ENCODE measurements around the gene SMG7.

Gene SMG7

DNA sequence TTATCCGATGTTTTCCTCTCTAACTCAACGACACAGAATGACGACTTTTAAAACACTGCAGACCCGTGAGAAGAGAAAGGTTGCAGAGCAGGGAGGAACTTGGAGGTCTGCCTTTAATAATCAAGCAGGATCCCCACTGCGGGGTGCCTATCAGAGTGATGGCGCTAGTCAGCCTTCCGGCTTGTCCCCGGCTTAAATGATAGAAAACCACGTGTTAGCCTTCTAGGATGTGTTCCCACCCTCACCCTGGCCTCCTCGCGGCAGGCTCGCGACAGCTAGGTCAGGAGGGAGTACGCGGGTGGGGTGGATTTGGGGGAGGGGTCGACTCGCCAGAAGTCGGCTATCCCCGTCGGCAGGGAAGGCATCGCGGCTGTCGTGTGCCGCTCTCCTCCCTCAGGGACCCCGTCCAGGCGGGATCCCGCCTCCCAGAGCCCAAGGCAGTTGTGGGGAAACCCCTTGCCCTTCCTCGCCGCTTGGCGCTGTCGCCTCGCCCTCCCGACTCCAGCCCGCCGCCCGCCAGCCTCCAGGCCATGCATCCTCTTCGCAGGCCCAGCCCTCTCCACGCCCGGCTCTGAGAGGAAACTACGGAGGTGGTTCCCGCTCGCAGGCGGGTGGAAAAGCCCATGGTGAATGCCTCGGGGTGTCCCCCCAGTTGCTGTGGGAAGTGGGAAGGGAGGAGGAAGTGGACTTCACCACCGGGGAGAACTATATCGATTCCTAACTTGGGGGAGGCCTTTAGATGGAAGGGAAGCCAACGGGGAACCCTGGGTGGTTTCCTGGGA lies 1.1 kb upstream of the SMG7 start:
- peak; percentile 79 for DNase-seq
- Histone ChIP-seq H3K4me3 (ENCODE audit: low read depth, low read length) (peak overlapping the region; percentile 92), H3K36me3 (replicated peaks) (no peaks in the 10 kb centered on the region), H3K27me3 (replicated peaks) (no peaks in the 10 kb centered on the region), H3K27ac (peak overlapping the region; percentile 99)
- TF ChIP-seq, protein P1, sequence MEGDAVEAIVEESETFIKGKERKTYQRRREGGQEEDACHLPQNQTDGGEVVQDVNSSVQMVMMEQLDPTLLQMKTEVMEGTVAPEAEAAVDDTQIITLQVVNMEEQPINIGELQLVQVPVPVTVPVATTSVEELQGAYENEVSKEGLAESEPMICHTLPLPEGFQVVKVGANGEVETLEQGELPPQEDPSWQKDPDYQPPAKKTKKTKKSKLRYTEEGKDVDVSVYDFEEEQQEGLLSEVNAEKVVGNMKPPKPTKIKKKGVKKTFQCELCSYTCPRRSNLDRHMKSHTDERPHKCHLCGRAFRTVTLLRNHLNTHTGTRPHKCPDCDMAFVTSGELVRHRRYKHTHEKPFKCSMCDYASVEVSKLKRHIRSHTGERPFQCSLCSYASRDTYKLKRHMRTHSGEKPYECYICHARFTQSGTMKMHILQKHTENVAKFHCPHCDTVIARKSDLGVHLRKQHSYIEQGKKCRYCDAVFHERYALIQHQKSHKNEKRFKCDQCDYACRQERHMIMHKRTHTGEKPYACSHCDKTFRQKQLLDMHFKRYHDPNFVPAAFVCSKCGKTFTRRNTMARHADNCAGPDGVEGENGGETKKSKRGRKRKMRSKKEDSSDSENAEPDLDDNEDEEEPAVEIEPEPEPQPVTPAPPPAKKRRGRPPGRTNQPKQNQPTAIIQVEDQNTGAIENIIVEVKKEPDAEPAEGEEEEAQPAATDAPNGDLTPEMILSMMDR (IDR thresholded peaks at IDR 0.05; ENCODE audit: low read depth, low read length, missing control alignments), result peak; percentile 14
- in situ Hi-C loops (cut with HindIII; ENCODE audit: low pct_ligation_motif_present, low sequenced_read_pairs), result no loop called here

- Histone ChIP-seq H3K27ac (peak overlapping the region; percentile 99), H3K27me3 (replicated peaks) (no peaks in the 10 kb centered on the region), H3K36me3 (replicated peaks) (no peaks in the 10 kb centered on the region), H3K4me3 (ENCODE audit: low read depth, low read length) (peak overlapping the region; percentile 92)
- DNase-seq, result peak; percentile 97
- in situ Hi-C loops (cut with HindIII; ENCODE audit: low pct_ligation_motif_present, low sequenced_read_pairs), result no loop called here
- TF ChIP-seq, protein P1 (IDR thresholded peaks at IDR 0.05; ENCODE audit: low read depth, low read length, missing control alignments), result no peak
Observed at GRCh38 chr1:183471743-183472487, 384 bp upstream of the SMG7 start.

DNA sequence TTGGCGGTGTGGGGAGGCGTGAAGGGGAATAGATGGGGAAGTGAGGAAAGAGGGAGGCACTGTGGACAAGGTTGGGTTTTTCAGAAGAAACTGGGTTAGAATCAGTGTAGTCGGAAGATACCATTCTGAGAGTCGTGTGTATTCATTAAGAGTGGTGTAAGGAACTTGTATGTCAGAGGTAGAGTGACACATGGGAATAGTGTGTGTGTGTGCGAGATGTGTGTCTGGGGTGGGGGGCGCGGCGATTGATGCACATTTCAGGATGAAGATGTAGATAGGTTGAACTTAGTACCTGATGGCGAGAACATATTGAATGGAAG lies 878 bp downstream of the SMG7 start:
- TF ChIP-seq, protein P1 (IDR thresholded peaks at IDR 0.05; ENCODE audit: low read depth, low read length, missing control alignments), result no peak
- in situ Hi-C loops (cut with HindIII; ENCODE audit: low pct_ligation_motif_present, low sequenced_read_pairs), result no loop called here
- DNase-seq, result no peak
- H3K27ac ChIP-seq, result no peak overlapping the region
- H3K4me3 ChIP-seq (ENCODE audit: low read depth, low read length), result peak overlapping the region; percentile 92
- no peaks in the 10 kb centered on the region for H3K27me3 ChIP-seq (replicated peaks)
- no peaks in the 10 kb centered on the region for H3K36me3 ChIP-seq (replicated peaks)

GRCh38 chr1:183476081-183476480 lies 3.8 kb downstream of the SMG7 start:
- DNase-seq, result no peak
- no peaks in the 10 kb centered on the region for H3K36me3 ChIP-seq (replicated peaks)
- TF ChIP-seq, protein P1 (IDR thresholded peaks at IDR 0.05; ENCODE audit: low read depth, low read length, missing control alignments), result no peak
- no peak overlapping the region for H3K27ac ChIP-seq
- no peaks in the 10 kb centered on the region for H3K27me3 ChIP-seq (replicated peaks)
- H3K4me3 ChIP-seq (ENCODE audit: low read depth, low read length), result no peak overlapping the region
- in situ Hi-C loops (cut with HindIII; ENCODE audit: low pct_ligation_motif_present, low sequenced_read_pairs), result no loop called here

- DNase-seq, result no peak
- TF ChIP-seq, protein P1 (IDR thresholded peaks at IDR 0.05; ENCODE audit: low read depth, low read length, missing control alignments), result no peak
- in situ Hi-C loops (cut with HindIII; ENCODE audit: low pct_ligation_motif_present, low sequenced_read_pairs), result no loop called here
- Histone ChIP-seq H3K36me3 (replicated peaks) (no peaks in the 10 kb centered on the region), H3K4me3 (ENCODE audit: low read depth, low read length) (no peak overlapping the region), H3K27ac (no peak overlapping the region), H3K27me3 (replicated peaks) (no peaks in the 10 kb centered on the region)
Observed at GRCh38 chr1:183477986-183478781, 5.9 kb downstream of the SMG7 start.

Data from brain microvascular endothelial cell (primary cell).